Neuron (in vitro differentiated cells): ENCODE measurements around the gene FMNL2.

Source experiments
- H2AFZ ChIP-seq: one replicate; pipeline ENCODE4 v1.6.1; 2013; ENCODE audit warnings: low read depth, mild to moderate bottlenecking, inconsistent platforms, low read length, moderate library complexity
- H3K27me3 ChIP-seq: one replicate; pipeline ENCODE4 v1.6.1; 2013; ENCODE audit warnings: low read length; ENCODE audit not compliant: insufficient read depth
- H3K36me3 ChIP-seq: one replicate; pipeline ENCODE4 v1.6.1; 2013; ENCODE audit warnings: low read length; ENCODE audit not compliant: insufficient read depth
- H3K4me1 ChIP-seq: one replicate; pipeline ENCODE4 v1.6.1; 2013; ENCODE audit warnings: low read length; ENCODE audit not compliant: insufficient read depth
- H3K4me3 ChIP-seq: 2 replicates; pipeline ENCODE4 v1.5.1; 2013; ENCODE audit warnings: mild to moderate bottlenecking, low read length, moderate library complexity
- H3K9me3 ChIP-seq: one replicate; pipeline ENCODE4 v1.6.1; 2013; ENCODE audit warnings: low read length

The FMNL2 gene

DNA sequence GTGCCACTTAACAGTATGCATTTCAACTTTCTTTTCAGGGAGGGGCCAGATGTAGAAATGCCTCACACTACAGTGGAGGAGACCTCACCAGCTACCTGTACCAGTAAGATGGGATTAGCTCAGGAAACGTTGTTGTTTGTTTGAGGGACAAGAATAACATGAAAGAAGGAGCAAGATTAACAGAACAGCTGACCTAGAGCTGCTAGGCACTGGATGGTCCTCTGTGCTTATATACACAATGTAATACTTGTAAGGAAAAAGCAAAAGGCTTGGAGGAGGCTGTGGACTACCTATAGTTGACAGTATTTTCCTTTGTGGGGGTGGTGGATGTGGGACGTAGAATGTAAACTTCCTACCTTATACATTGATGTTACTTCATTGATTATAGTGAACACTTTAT, 154.4 kb downstream of the FMNL2 start:
- no peak overlapping the region for H3K4me3 ChIP-seq
- H3K4me1 ChIP-seq = peaks cover 59% of the 10 kb centered on the region
- H2AFZ ChIP-seq = no peak overlapping the region
- H3K27me3 ChIP-seq = no peaks in the 10 kb centered on the region
- no peaks in the 10 kb centered on the region for H3K36me3 ChIP-seq
- H3K9me3 ChIP-seq = no peaks in the 10 kb centered on the region

DNA sequence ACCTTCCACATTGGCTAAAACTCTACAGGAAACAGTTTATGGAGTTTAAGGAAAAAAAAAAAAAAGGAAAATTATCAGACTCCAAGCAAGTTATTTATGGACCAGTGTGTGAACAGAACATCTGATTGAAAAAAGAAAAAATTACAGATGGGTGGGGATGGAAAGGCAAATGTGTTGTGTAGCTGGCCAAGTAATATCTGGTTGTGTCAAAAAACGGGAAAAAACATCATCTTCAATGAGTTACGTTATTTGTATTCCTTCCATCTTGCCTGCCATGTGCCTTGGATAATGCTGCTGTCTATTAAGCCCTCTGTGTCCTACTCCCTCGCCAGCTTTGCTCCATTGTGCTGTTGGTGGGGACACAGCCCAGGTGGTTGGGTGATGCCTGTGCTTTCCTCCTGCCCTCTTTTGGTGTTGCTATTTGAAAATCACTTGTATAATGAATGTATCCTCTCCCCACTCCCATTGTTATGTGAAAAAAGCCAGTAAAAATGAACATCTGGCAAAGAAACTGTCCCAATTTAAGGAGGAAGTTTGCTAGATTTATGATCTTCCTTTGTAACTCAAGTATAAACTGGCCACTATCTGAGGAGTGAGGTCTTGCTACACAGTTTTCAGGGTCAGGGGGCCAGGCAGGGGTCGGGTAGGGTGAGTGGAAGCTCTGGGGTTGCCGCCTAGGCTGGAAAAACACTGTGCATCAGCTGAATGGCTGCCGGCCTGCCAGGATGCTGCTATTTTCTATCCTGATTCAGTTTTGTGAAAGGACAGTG, 155.9 kb downstream of the FMNL2 start:
- Histone ChIP-seq H3K4me3 (no peak overlapping the region), H3K9me3 (no peaks in the 10 kb centered on the region), H3K36me3 (no peaks in the 10 kb centered on the region), H3K27me3 (no peaks in the 10 kb centered on the region), H3K4me1 (peaks cover 54% of the 10 kb centered on the region), H2AFZ (no peak overlapping the region)

DNA sequence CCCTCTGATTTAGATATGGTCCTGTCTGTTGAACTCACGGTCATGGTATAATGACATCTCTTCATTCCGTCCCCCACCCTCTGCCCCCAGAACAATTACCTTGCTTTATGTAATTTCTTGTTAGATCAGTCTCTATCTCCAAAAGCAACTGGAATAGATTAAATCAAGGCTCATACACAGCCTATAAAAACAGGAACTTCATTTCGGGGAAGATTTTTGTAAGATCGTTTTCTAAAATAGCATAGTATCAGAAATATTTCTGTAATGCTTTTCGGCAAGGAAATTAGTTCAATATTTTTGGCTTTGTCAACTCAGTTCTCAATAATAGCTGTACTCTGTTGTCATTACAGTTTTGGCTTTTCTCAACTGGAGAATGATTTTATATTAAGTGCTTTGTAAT, 157.2 kb downstream of the FMNL2 start:
- Histone ChIP-seq H3K27me3 (no peaks in the 10 kb centered on the region), H2AFZ (no peak overlapping the region), H3K36me3 (no peaks in the 10 kb centered on the region), H3K4me1 (peaks cover 42% of the 10 kb centered on the region), H3K4me3 (no peak overlapping the region), H3K9me3 (no peaks in the 10 kb centered on the region)

DNA sequence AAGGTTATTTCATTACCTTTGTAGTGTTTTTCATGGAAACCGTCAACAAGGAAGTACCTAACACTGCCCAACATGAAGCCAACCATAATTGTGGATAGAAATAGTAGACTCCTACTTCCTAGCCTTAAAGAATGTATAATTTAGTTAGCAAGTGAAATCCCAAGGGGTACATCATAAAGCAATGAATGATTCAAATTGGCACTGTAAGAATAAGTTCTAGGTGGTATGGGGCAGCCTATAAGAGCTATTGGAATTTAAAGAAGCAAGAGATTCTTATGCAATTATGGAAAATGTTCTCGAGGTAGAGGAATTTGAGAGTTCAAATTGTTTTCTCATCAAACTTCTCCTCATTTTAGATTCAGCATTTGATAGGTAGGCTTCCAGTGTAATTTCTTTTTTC, 157.9 kb downstream of the FMNL2 start:
- Histone ChIP-seq H2AFZ (no peak overlapping the region), H3K4me1 (peaks cover 41% of the 10 kb centered on the region), H3K27me3 (no peaks in the 10 kb centered on the region), H3K9me3 (peaks cover 2% of the 10 kb centered on the region), H3K36me3 (no peaks in the 10 kb centered on the region), H3K4me3 (no peak overlapping the region)

DNA sequence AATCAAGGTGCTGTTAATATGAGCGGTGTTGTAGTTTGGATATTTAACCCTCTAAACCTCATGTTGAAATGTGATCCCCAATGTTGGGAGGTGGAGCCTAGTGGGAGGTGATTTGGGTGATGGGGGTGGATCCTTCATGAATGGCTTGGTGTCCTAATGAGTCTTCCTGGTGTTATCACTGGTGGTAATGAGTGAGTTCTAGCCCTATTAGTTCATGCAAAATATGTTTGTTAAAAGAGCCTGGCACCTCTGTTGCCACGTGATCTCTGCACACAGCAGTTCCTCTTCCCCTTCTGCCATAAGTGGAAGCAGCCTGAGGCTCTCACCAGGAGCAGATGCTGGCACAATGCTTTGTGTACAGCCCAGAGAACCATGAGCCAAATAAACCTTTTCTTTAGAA, 158.4 kb downstream of the FMNL2 start:
- no peak overlapping the region for H2AFZ ChIP-seq
- peaks cover 36% of the 10 kb centered on the region for H3K4me1 ChIP-seq
- H3K27me3 ChIP-seq = no peaks in the 10 kb centered on the region
- H3K9me3 ChIP-seq = peaks cover 2% of the 10 kb centered on the region
- H3K4me3 ChIP-seq = no peak overlapping the region
- no peaks in the 10 kb centered on the region for H3K36me3 ChIP-seq

DNA sequence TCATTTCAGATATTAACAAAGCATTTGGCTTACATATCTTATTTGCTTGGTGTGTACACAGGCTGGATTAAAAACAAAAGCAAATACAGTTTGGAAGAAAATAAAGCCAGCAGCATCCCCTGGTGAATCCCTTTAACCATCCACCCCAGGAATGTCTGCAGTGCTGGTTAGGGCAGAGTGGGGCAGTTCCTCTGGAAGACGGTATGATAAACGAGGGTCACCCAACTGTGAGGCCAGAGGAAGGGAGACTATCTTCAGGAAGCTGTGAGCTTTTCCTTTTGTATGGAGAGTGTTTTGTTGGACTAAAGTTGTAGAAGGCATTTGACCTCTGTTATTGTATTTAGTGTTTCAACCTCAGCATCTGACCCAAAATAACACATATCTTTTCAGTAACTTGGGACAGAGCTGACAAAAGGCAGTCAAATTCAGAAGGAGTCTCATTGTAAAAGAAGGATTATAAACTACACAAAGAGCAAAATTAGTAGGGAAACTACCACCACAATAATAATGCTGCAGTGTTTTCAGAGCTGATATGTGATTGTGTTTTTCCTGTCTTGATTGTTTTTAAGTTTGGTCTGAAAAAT, 159.1 kb downstream of the FMNL2 start:
- no peaks in the 10 kb centered on the region for H3K36me3 ChIP-seq
- peaks cover 36% of the 10 kb centered on the region for H3K4me1 ChIP-seq
- H2AFZ ChIP-seq = no peak overlapping the region
- H3K9me3 ChIP-seq = peaks cover 2% of the 10 kb centered on the region
- no peak overlapping the region for H3K4me3 ChIP-seq
- no peaks in the 10 kb centered on the region for H3K27me3 ChIP-seq

DNA sequence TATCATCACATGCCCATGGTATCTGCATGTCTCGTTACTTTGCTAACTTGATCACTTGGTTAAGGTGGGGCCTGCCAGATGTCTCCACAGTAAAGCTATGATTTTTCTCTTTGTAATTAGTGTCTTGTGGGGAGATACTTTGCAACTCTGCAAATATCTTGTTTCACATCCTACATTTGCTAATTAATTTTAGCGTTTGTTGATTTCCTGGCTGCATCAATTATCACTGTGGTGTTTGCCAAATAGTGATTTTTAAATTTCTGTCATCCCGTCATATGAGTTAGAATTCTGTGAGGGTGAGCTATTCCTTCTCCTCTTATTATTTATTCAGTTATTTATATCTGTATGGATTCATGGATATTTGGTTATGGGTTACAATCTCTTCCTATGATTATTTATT, 161.4 kb downstream of the FMNL2 start:
- H3K4me3 ChIP-seq = no peak overlapping the region
- H3K9me3 ChIP-seq = peaks cover 2% of the 10 kb centered on the region
- H3K27me3 ChIP-seq = no peaks in the 10 kb centered on the region
- H3K36me3 ChIP-seq = no peaks in the 10 kb centered on the region
- H3K4me1 ChIP-seq = peaks cover 20% of the 10 kb centered on the region
- H2AFZ ChIP-seq = no peak overlapping the region

DNA sequence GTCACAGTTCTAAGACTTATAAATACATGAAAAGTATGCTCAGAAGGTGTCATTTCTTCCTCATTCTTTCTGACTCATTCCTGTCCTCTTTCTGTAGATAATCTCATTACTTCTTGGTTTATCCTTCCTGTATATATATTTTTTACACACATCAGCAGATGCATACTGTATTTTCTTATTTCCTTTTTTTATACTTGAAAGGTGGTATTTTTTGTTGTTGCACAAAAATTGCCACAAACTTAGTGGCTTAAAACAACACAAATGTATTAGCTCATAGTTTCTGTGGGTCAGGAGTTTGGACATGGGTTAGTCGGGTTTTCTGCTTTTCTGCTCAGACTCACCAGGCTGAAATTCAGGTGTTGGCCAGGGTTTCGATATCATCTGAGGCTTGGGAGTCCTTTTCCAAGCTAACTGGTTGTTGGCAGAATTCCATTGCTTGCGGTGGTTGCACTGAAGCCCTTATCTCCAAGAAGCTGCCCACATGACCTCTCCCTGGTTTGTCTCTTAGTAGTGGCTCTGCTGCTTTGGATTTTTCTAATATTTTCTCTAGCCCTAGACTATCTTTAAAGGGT, 162.6 kb downstream of the FMNL2 start:
- peaks cover 13% of the 10 kb centered on the region for H3K4me1 ChIP-seq

DNA sequence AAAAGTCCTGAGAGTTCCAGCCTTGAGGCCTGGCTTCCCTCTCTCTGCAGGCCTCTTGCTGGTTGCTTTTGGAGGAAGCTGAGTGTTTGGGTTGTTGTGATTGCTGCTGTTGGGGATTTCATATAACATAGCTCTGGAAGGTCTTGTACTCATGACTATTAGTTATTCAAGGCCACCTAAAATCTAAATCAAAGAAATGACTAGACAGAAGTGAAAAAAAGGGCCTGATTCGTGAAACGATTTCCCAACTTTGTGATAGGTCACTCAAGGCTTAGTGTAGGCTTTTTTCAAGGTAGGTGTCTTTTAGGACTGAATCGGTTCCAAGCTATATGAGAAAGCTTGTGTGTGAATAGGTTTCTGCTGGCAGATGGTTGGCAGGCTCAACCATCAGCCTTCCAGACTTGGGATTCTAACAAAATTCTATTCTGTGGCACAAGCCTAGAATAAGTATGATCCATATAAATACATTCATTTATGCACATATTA, 164.4 kb downstream of the FMNL2 start:
- H3K4me1 ChIP-seq = peaks cover 2% of the 10 kb centered on the region
- H3K36me3 ChIP-seq = no peaks in the 10 kb centered on the region
- H2AFZ ChIP-seq = no peak overlapping the region
- H3K27me3 ChIP-seq = no peaks in the 10 kb centered on the region
- H3K4me3 ChIP-seq = no peak overlapping the region
- H3K9me3 ChIP-seq = peaks cover 2% of the 10 kb centered on the region

More for the DNA sequence above, 162.6 kb downstream of the FMNL2 start:
- no peaks in the 10 kb centered on the region for H3K36me3 ChIP-seq
- H3K27me3 ChIP-seq = no peaks in the 10 kb centered on the region
- peaks cover 2% of the 10 kb centered on the region for H3K9me3 ChIP-seq
- H2AFZ ChIP-seq = no peak overlapping the region
- no peak overlapping the region for H3K4me3 ChIP-seq

DNA sequence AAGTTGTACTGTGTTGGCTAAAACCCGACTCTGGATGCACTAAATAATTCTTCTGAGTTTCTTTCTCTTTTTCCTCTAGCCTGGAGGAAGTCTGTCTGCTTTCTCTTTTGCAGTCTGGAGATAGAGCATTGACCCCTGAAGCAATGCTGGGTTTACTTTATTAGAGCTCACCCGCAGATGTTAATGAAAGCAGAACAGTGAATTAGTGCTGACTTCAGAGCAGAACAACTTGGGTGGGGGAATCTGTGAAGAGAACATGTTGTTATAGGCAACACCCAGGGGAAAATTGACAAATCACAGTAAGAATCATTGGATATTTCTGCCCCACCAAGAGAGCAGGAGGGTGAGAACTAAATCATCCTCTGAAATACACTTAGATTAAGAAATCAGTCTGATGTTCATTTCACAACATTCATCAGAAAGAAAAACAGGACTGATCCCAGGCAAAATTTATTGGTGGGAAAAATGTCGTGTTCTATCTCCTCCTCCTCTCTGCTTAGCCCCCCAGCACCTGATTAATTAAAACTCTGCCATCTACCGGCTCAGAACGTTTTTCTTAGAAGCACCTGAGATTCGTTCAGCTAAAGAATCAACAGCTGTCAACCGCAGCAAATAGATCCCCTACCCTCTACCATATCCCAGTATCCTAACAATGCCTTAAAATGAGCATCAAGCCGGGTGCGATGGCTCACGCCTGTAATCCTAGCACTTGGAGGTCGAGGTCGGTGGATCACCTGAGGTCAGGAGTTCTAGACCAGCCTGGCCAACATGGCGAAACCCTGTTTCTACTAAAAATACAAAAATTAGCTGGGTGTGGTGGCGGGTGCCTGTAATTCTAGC, 165.1 kb downstream of the FMNL2 start:
- Histone ChIP-seq H3K27me3 (no peaks in the 10 kb centered on the region), H2AFZ (no peak overlapping the region), H3K36me3 (no peaks in the 10 kb centered on the region), H3K4me3 (no peak overlapping the region), H3K9me3 (peaks cover 2% of the 10 kb centered on the region), H3K4me1 (peaks cover 2% of the 10 kb centered on the region)

DNA sequence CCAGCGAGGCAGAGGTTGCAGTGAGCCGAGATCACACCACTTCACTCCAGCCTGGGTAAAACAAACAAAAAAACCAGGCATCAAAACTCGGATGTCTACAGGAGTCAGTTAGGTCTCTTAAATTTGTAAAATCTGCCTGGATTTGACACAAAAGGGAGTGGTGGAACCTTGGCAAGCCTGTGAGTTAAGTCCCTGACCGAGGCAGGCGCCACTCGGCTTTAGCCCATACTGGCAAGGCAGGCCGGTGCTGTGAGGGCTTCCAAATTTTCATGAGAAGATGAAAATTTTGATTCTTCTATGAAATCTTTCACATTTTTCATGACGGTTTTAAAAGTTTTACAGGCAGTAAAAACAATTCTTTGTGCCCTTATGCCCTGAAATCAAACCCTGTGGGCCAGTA, 165.8 kb downstream of the FMNL2 start:
- Histone ChIP-seq H3K4me1 (peaks cover 5% of the 10 kb centered on the region), H3K36me3 (no peaks in the 10 kb centered on the region), H3K4me3 (no peak overlapping the region), H3K27me3 (no peaks in the 10 kb centered on the region), H2AFZ (no peak overlapping the region), H3K9me3 (peaks cover 2% of the 10 kb centered on the region)

DNA sequence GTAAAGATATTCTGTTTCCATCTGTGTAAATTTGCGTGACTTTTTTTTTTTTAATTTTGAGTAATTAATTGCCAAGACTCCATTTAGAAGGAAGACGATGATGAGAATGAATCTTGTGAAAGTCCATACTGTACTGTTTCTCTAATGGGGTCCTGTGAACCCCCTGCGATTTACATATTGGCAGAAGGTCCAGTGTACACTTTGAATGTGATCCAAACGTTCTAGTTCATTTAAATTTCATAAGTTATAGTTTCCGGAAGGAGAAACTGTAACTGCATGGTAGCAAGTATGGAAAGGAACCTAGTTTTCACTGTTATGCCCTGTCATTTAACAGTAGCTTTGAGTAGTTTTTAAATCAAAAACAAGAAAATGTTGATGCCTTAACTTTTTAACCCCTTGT, 166.7 kb downstream of the FMNL2 start:
- no peak overlapping the region for H2AFZ ChIP-seq
- H3K4me1 ChIP-seq = peaks cover 6% of the 10 kb centered on the region
- peaks cover 2% of the 10 kb centered on the region for H3K9me3 ChIP-seq
- H3K4me3 ChIP-seq = no peak overlapping the region
- no peaks in the 10 kb centered on the region for H3K27me3 ChIP-seq
- no peaks in the 10 kb centered on the region for H3K36me3 ChIP-seq

DNA sequence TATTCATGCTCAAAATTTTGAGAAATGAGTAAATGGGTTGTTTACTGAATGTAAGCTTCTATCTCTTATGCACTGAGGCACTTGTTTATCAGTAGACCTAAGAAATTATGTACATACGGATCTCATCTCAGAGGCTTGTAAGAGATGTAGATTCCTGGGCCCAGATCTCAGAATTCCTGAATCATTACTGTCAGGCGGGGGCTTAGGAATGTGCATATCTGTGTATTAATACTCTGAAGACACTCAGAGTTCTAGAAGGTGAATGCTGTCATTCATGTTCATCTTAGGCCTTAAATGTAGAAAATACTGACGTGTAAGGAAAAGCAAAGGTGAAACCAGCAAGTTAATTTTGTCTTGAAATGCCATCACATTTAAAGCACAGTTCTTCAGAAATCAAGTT, 169.6 kb downstream of the FMNL2 start:
- Histone ChIP-seq H3K27me3 (no peaks in the 10 kb centered on the region), H3K4me1 (peaks cover 16% of the 10 kb centered on the region), H3K36me3 (no peaks in the 10 kb centered on the region), H3K4me3 (no peak overlapping the region), H3K9me3 (no peaks in the 10 kb centered on the region), H2AFZ (no peak overlapping the region)
